NCI-H510A treated with DMSO at 0.1 percent for 48 hours (cell line): ENCODE measurements around the gene HBQ1.
A peak's percentile ranks its signal among the peaks of the same experiment; 100 is the strongest.
"Not testable (repeated sequence)": the region's sequence is repeated elsewhere in the genome, so short reads cannot be mapped to it uniquely, and the experiment has no call there.

ENCODE experiments used
- DNase-seq: peaks from one replicate; lab custom pipeline; 2025; lab: John Stamatoyannopoulos, UW

The HBQ1 gene

DNA sequence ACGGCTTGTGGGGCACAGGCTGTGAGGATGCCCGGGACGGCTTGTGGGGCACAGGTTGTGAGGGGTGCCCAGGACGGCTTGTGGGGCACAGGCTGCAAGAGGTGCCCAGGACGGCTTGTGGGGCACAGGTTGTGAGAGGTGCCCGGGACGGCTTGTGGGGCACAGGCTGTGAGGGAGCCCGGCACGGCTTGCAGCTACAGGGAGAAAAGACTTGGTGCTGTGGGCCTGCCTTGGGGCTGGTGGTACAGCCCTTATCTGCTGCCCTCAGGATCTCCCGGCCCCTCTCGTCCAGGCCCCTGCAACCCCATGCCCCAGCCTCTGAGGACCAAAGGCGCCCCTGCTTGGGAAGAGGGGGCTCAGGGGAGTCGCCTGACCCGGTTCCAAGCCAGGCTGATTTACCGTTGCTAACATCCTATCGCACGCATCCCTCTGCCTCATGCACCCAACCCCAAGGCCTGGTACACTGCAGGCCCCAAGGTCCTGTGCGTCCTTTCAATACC is 19.5 kb upstream of the HBQ1 start:
- DNase-seq: no peak

GRCh38 chr16:162271-162991 is 17.8 kb upstream of the HBQ1 start:
- DNase-seq: no peak

GRCh38 chr16:163139-163538 is 17.1 kb upstream of the HBQ1 start:
- DNase-seq: not testable (repeated sequence)

- DNase-seq: not testable (repeated sequence)
Observed at GRCh38 chr16:163696-164095, 16.6 kb upstream of the HBQ1 start.

GRCh38 chr16:164134-164823 is 16.0 kb upstream of the HBQ1 start:
- DNase-seq: not testable (repeated sequence)

GRCh38 chr16:164827-165538 is 15.3 kb upstream of the HBQ1 start:
- no peak for DNase-seq

- DNase-seq: no peak
Observed at GRCh38 chr16:165539-166374, 14.5 kb upstream of the HBQ1 start, which contains the start of gene HBM. TSS of gene HBM (plus strand) at chr16:165978. CDS start at chr16:165998, 20 bp downstream.

DNA sequence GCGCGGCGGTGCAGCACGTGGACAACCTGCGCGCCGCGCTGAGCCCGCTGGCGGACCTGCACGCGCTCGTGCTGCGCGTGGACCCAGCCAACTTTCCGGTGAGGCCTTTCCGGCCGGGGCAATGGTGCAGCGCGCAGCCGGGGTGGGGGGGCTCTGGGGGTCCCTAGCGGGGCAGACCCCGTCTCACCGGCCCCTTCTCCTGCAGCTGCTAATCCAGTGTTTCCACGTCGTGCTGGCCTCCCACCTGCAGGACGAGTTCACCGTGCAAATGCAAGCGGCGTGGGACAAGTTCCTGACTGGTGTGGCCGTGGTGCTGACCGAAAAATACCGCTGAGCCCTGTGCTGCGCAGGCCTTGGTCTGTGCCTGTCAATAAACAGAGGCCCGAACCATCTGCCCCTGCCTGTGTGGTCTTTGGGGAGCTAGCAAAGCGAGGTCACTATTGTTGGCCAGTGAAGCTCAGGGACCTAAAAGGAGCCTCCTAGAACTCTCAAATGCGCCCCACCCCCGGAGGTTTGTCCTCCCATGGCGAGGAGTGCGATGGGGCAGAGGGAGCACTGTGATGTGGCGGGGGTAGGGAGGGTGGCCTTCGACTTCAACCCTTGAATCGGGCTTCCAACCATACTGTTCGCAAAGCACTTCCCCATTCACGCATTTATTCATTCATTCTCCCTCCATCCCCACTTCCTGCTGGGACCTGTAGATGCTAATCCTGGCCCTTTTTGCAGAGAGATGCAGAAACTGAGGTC is 13.7 kb upstream of the HBQ1 start:
- no peak for DNase-seq

DNA sequence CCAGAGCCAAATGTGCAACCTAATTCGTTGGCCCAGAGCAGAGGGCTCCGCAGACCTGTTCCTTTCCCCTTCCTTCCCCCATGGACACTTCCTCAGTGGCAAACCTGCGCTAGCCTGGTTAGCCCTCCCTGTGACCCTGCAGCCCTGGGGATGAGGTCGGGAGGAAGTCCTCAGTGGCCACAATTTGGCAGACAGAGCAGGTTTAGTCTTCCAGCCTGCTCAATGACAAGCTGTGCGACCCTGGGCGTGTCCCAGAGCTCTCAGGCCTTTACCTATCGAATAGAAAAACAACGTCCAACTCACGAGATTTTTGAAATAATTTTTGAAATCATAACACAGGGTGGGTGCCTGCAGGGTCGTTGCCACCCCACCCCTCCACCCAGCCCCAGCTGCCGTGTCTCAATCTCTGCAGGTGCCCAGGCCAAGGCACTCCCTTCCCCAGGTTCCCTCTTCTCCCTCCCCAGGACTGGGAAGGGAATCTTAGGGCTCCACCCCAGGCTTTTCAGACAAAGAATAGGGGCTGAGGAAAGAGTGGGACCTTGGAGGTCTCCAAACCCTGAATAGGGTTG is 13.1 kb upstream of the HBQ1 start:
- DNase-seq: no peak

DNA sequence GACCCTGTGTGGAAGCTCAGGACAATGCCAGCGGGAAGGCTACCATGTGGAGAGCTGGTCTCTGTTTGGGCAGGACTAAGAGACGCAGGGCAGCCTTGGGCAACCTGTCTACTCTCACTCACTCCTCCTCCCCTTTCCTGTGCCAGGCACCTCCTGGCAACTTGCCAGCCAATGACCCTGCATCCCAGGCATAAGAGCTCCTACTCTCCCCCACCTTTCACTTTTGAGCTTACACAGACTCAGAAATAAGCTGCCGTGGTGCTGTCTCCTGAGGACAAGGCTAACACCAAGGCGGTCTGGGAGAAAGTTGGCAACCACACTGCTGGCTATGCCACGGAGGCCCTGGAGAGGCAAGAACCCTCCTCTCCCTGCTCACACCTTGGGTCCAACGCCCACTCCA is 11.8 kb upstream of the HBQ1 start:
- DNase-seq: peak; percentile 56

- no peak for DNase-seq
Observed at GRCh38 chr16:169014-169413, 11.2 kb upstream of the HBQ1 start.

DNA sequence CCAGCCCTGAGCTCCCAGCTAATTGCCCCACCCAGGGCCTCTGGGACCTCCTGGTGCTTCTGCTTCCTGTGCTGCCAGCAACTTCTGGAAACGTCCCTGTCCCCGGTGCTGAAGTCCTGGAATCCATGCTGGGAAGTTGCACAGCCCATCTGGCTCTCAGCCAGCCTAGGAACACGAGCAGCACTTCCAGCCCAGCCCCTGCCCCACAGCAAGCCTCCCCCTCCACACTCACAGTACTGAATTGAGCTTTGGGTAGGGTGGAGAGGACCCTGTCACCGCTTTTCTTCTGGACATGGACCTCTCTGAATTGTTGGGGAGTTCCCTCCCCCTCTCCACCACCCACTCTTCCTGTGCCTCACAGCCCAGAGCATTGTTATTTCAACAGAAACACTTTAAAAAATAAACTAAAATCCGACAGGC is 10.2 kb upstream of the HBQ1 start:
- not testable (repeated sequence) for DNase-seq

GRCh38 chr16:170788-171187 is 9.5 kb upstream of the HBQ1 start:
- no peak for DNase-seq

DNA sequence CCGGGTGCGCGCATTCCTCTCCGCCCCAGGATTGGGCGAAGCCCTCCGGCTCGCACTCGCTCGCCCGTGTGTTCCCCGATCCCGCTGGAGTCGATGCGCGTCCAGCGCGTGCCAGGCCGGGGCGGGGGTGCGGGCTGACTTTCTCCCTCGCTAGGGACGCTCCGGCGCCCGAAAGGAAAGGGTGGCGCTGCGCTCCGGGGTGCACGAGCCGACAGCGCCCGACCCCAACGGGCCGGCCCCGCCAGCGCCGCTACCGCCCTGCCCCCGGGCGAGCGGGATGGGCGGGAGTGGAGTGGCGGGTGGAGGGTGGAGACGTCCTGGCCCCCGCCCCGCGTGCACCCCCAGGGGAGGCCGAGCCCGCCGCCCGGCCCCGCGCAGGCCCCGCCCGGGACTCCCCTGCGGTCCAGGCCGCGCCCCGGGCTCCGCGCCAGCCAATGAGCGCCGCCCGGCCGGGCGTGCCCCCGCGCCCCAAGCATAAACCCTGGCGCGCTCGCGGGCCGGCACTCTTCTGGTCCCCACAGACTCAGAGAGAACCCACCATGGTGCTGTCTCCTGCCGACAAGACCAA is 7.8 kb upstream of the HBQ1 start, which contains the start of gene HBA2:
HBA2 (plus strand) TSS at position 503 of the 568 bp plus-strand sequence; CDS start at position 540, 37 bp downstream.
- not testable (repeated sequence) for DNase-seq

DNA sequence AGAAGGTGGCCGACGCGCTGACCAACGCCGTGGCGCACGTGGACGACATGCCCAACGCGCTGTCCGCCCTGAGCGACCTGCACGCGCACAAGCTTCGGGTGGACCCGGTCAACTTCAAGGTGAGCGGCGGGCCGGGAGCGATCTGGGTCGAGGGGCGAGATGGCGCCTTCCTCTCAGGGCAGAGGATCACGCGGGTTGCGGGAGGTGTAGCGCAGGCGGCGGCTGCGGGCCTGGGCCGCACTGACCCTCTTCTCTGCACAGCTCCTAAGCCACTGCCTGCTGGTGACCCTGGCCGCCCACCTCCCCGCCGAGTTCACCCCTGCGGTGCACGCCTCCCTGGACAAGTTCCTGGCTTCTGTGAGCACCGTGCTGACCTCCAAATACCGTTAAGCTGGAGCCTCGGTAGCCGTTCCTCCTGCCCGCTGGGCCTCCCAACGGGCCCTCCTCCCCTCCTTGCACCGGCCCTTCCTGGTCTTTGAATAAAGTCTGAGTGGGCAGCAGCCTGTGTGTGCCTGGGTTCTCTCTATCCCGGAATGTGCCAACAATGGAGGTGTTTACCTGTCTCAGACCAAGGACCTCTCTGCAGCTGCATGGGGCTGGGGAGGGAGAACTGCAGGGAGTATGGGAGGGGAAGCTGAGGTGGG is 6.9 kb upstream of the HBQ1 start:
- not testable (repeated sequence) for DNase-seq

GRCh38 chr16:173928-174769 is 6.1 kb upstream of the HBQ1 start:
- not testable (repeated sequence) for DNase-seq

- no peak for DNase-seq
Observed at GRCh38 chr16:175011-175949, 5.0 kb upstream of the HBQ1 start.

- not testable (repeated sequence) for DNase-seq
Observed at GRCh38 chr16:176006-176405, 4.3 kb upstream of the HBQ1 start.
